H9 (cell line): ENCODE measurements around the gene RASGEF1C. TPM values are rescaled to one million over a fixed set of nuclear protein-coding genes. Genes with fewer than 3 reads are reported as not detected.

Source experiments
- DNase-seq: peaks from one replicate; pipeline ENCODE4 v3.0.0-alpha.2; 2017
- H2AFZ ChIP-seq: one replicate; pipeline ENCODE4 v1.6.1; 2013; ENCODE audit warnings: mild to moderate bottlenecking, low read length, control low read depth, moderate library complexity
- H2AK5ac ChIP-seq: 2 replicates; pipeline ENCODE4 v1.6.1; 2013; ENCODE audit warnings: low read length, control low read depth, mixed read lengths; ENCODE audit not compliant: insufficient read length
- H2BK120ac ChIP-seq: one replicate; pipeline ENCODE4 v1.6.1; 2013; ENCODE audit warnings: low read depth, mild to moderate bottlenecking, low read length, control low read depth, inconsistent platforms; ENCODE audit not compliant: poor library complexity, severe bottlenecking
- H2BK12ac ChIP-seq: 2 replicates; pipeline ENCODE4 v1.6.1; 2013; ENCODE audit warnings: low read length, control low read depth, mixed read lengths, low read depth; ENCODE audit not compliant: insufficient read length
- H2BK15ac ChIP-seq: 2 replicates; pipeline ENCODE4 v1.6.1; 2013; ENCODE audit warnings: low read depth, low read length, control low read depth
- H2BK20ac ChIP-seq: one replicate; pipeline ENCODE4 v1.6.1; 2013; ENCODE audit warnings: low read depth, mild to moderate bottlenecking, low read length, control low read depth, inconsistent platforms; ENCODE audit not compliant: poor library complexity, severe bottlenecking
- H2BK5ac ChIP-seq: 2 replicates; pipeline ENCODE4 v1.6.1; 2013; ENCODE audit warnings: low read length, control low read depth, mixed read lengths; ENCODE audit not compliant: insufficient read length
- H3K14ac ChIP-seq: 2 replicates; pipeline ENCODE4 v1.6.1; 2013; ENCODE audit warnings: low read length, control low read depth; ENCODE audit not compliant: insufficient read depth
- H3K18ac ChIP-seq: 2 replicates; pipeline ENCODE4 v1.6.1; 2013; ENCODE audit warnings: low read depth, mild to moderate bottlenecking, mixed read lengths, low read length, control low read depth; ENCODE audit not compliant: insufficient read length
- H3K23ac ChIP-seq: 2 replicates; pipeline ENCODE4 v1.6.1; 2013; ENCODE audit warnings: low read length, control low read depth, mixed read lengths, low read depth; ENCODE audit not compliant: insufficient read length
- H3K23me2 ChIP-seq: 2 replicates; pipeline ENCODE4 v1.6.1; 2013; ENCODE audit warnings: low read depth, mild to moderate bottlenecking, mixed read lengths, low read length, control low read depth; ENCODE audit not compliant: insufficient read length, poor library complexity, severe bottlenecking
- H3K27ac ChIP-seq: 2 replicates; pipeline ENCODE4 v1.5.1; 2013; ENCODE audit warnings: low read length, control low read depth, mixed read lengths, low read depth; ENCODE audit not compliant: insufficient read length
- H3K27me3 ChIP-seq: 2 replicates; pipeline ENCODE4 v1.6.1; 2013; ENCODE audit warnings: low read length, control low read depth, inconsistent platforms; ENCODE audit not compliant: insufficient read depth
- H3K4ac ChIP-seq: 2 replicates; pipeline ENCODE4 v1.6.1; 2013; ENCODE audit warnings: low read depth, mild to moderate bottlenecking, control low read depth, inconsistent platforms, low read length, moderate library complexity
- H3K4me1 ChIP-seq: 2 replicates; pipeline ENCODE4 v1.6.1; 2013; ENCODE audit warnings: low read length, control low read depth, inconsistent platforms; ENCODE audit not compliant: insufficient read depth
- H3K4me2 ChIP-seq: 2 replicates; pipeline ENCODE4 v1.6.1; 2013; ENCODE audit warnings: low read length, control low read depth, mixed read lengths; ENCODE audit not compliant: insufficient read length, insufficient read depth
- H3K56ac ChIP-seq: 2 replicates; pipeline ENCODE4 v1.6.1; 2013; ENCODE audit warnings: low read depth, mild to moderate bottlenecking, mixed read lengths, low read length, control low read depth; ENCODE audit not compliant: insufficient read length
- H3K79me1 ChIP-seq: 2 replicates; pipeline ENCODE4 v1.6.1; 2013; ENCODE audit warnings: low read depth, mild to moderate bottlenecking, moderate library complexity, low read length, control low read depth, inconsistent platforms; ENCODE audit not compliant: insufficient read depth, poor library complexity, severe bottlenecking
- H3K79me2 ChIP-seq: 2 replicates; pipeline ENCODE4 v1.6.1; 2013; ENCODE audit warnings: low read length, control low read depth, inconsistent platforms; ENCODE audit not compliant: insufficient read depth
- H3K9ac ChIP-seq: 2 replicates; pipeline ENCODE4 v1.6.1; 2013; ENCODE audit warnings: low read length, control low read depth, mixed read lengths; ENCODE audit not compliant: insufficient read length; ENCODE audit errors: extremely low read depth
- H3K9me3 ChIP-seq: one replicate; pipeline ENCODE4 v1.6.1; 2013; ENCODE audit warnings: low read depth, low read length, inconsistent platforms; ENCODE audit not compliant: control insufficient read depth
- H3T11ph ChIP-seq: one replicate; pipeline ENCODE4 v1.6.1; 2013; ENCODE audit warnings: mild to moderate bottlenecking, low read length, control low read depth, inconsistent platforms
- H4K20me1 ChIP-seq: one replicate; pipeline ENCODE4 v1.6.1; 2013; ENCODE audit not compliant: control insufficient read depth, insufficient read length, insufficient read depth
- H4K5ac ChIP-seq: 2 replicates; pipeline ENCODE4 v1.6.1; 2013; ENCODE audit warnings: low read depth, mild to moderate bottlenecking, mixed read lengths, low read length, control low read depth; ENCODE audit not compliant: insufficient read length
- H4K8ac ChIP-seq: replicated peaks from 2 replicates; pipeline ENCODE4 v1.6.1; 2013; ENCODE audit warnings: low read length, control low read depth, mixed read lengths, low read depth; ENCODE audit not compliant: insufficient read length
- H4K91ac ChIP-seq: 2 replicates; pipeline ENCODE4 v1.6.1; 2013; ENCODE audit warnings: low read depth, mild to moderate bottlenecking, moderate library complexity, mixed read lengths, low read length, control low read depth; ENCODE audit not compliant: insufficient read length
- H3K27ac Mint-ChIP-seq, 3 experiments: 2 replicates in 2 of 3; 3 replicates in 1 of 3; pipeline ENCODE4 v1.8.0; 2020 to 2021; ENCODE audit warnings: mixed read lengths in 3 of 3, mild to moderate bottlenecking in 1 of 3, moderate library complexity in 1 of 3
- H3K27me3 Mint-ChIP-seq: 2 replicates; pipeline ENCODE4 v1.8.0; 2021; ENCODE audit warnings: low read depth, mild to moderate bottlenecking, moderate library complexity, mixed read lengths
- H3K36me3 Mint-ChIP-seq, 3 experiments: 2 replicates in 2 of 3; 3 replicates in 1 of 3; pipeline ENCODE4 v1.8.0; 2020 to 2021; ENCODE audit warnings: low read depth in 3 of 3, mixed read lengths in 3 of 3; ENCODE audit not compliant: insufficient read depth in 1 of 3
- H3K4me1 Mint-ChIP-seq, 2 experiments: 2 replicates each; pipeline ENCODE4 v1.8.0; 2020; ENCODE audit warnings: mixed read lengths in 2 of 2
- H3K4me3 Mint-ChIP-seq, 2 experiments: 2 replicates in 1 of 2; 3 replicates in 1 of 2; pipeline ENCODE4 v1.8.0; 2020 to 2021; ENCODE audit warnings: mild to moderate bottlenecking in 2 of 2, mixed read lengths in 2 of 2, moderate library complexity in 1 of 2
- H3K9me3 Mint-ChIP-seq, 2 experiments: 2 replicates in 1 of 2; 3 replicates in 1 of 2; pipeline ENCODE4 v1.8.0; 2020; ENCODE audit warnings: mild to moderate bottlenecking in 2 of 2, mixed read lengths in 2 of 2, moderate library complexity in 1 of 2
- CTCF ChIP-seq: fragments of 200-600 bp; sonication (generic); conservative IDR thresholded peaks from 3 replicates; pipeline ENCODE4 v1.8.0; 2021; ENCODE audit warnings: antibody characterized with exemption, mild to moderate bottlenecking
- WGBS: extraction: QIAGEN DNeasy Blood & Tissue Kit; methylation state at CpG from one replicate; pipeline ENCODE4 v1.1.7; 2013; ENCODE audit warnings: missing lambda C conversion rate, low lambda C conversion rate, mixed read lengths; ENCODE audit not compliant: insufficient read length; ENCODE audit errors: extremely low coverage; 5-methylcytosine and 5-hydroxymethylcytosine counted together
- total RNA-seq: library from RNA; stranded (reverse); gene quantifications from 2 replicates; pipeline ENCODE4 v1.2.1, GENCODE V29; 2021

RASGEF1C gene
- total RNA-seq, 1 experiment from 2014 or later = 0.83 TPM

DNA sequence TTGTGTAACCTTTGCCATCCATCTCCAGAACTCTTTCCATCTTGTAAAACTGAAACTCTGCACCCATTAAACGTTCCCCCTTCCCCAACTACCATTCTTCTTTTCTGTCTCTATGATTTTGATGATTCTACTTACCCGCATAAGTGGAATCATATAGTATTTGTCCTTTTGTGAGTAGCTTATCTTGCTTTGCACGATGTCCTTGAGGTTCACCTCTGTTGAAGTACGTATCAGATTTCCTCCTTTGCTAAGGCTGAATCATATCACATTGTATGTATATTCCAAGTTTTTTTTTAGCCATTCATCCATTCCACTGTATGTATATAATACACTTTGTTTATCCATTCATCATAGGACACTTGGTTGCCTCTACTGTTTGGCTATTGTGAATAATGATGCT, 134.5 kb downstream of the RASGEF1C start:
- Histone ChIP-seq H3K4me1 (peaks cover 5% of the 10 kb centered on the region; the same call in 1 of the 2 replicates), H4K91ac (no peak overlapping the region), H3K56ac (no peak overlapping the region), H3K4me2 (no peak overlapping the region), H3K27ac (no peak overlapping the region), H3T11ph (no peak overlapping the region), H3K79me1 (no peaks in the 10 kb centered on the region), H2BK120ac (no peak overlapping the region), H3K23ac (no peak overlapping the region), H2BK12ac (no peak overlapping the region), H2AFZ (no peak overlapping the region), H4K5ac (no peak overlapping the region), H2BK20ac (no peak overlapping the region), H2BK5ac (no peak overlapping the region), H3K4ac (no peak overlapping the region), H2BK15ac (no peak overlapping the region), H3K27me3 (peaks cover 3% of the 10 kb centered on the region; the same call in 1 of the 2 replicates), H3K18ac (no peak overlapping the region), H4K20me1 (no peaks in the 10 kb centered on the region), H3K79me2 (peaks cover 15% of the 10 kb centered on the region; the same call in 1 of the 2 replicates), H3K9ac (no peak overlapping the region), H3K14ac (no peak overlapping the region), H3K9me3 (peaks cover 5% of the 10 kb centered on the region), H3K23me2 (peaks cover 15% of the 10 kb centered on the region), H2AK5ac (no peak overlapping the region), H4K8ac (no peak overlapping the region)
- Mint-ChIP-seq H3K27me3 (peaks cover 26% of the 10 kb centered on the region), H3K36me3 (peaks cover 15 to 37% (median 24%) of the 10 kb centered on the region in 3 experiments), H3K27ac (no peak overlapping the region), H3K4me3 (peak overlapping the region in 1 of 2 experiments; percentile 1; a peak in 2 of 5 replicates), H3K9me3 (peaks cover 30 to 34% of the 10 kb centered on the region in 2 experiments), H3K4me1 (peaks cover 17 to 22% of the 10 kb centered on the region in 2 experiments)
- no peak for DNase-seq
- TF ChIP-seq CTCF = no peak
- no CpG with 5 or more reads among the region's 4 CpGs for WGBS
